HG02938 (cell line): ENCODE results near the gene SAMD10.
"Not testable (repeated sequence)": the region's sequence is repeated elsewhere in the genome, so short reads cannot be mapped to it uniquely, and the experiment has no call there.

Experiments
- ATAC-seq: cut with Tn5 transposase; IDR thresholded peaks from one replicate; pipeline ENCODE4 v1.9.1; 2021; ENCODE audit warnings: mild to moderate bottlenecking, moderate library complexity; ENCODE audit not compliant: unreplicated experiment

SAMD10 gene

GRCh38 chr20:63942969-63943807, 36.3 kb downstream of the SAMD10 start:
- ATAC-seq = no peak

DNA sequence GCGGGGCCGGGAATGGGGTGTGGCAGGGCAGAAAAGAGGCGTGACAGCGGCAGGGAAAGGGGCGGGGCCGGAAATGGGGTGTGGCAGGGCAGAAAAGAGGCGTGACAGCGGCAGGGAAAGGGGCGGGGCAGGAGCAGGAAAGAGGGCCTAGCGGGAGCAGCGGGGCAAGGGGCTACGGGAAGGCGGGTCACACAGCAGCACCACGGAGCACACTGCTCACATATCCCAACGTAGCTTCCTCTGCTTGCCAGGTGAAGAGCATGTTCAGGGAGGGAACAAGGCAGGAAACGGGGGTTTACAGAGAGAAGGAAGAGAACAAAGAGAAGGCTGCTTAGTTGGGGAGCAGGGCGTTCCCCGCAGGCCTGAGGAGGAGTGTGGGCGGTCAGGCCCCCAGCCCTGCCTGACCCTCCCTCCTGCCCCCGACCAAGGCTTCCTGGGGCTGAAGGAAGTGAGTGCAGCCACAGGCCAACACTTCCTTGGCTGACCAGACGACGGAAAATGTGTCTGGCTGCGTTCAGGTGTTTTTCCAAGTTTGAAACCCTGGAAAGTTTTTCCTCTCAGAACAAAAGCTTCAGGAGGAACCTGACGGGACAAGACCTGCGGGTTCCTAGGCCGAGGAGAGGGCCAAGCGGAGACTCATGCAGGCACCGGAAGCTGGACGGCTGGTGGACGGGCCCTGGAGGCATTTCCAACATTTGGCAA, 37.0 kb downstream of the SAMD10 start:
- no peak for ATAC-seq

GRCh38 chr20:63941282-63942081, 38.0 kb downstream of the SAMD10 start:
- no peak for ATAC-seq

DNA sequence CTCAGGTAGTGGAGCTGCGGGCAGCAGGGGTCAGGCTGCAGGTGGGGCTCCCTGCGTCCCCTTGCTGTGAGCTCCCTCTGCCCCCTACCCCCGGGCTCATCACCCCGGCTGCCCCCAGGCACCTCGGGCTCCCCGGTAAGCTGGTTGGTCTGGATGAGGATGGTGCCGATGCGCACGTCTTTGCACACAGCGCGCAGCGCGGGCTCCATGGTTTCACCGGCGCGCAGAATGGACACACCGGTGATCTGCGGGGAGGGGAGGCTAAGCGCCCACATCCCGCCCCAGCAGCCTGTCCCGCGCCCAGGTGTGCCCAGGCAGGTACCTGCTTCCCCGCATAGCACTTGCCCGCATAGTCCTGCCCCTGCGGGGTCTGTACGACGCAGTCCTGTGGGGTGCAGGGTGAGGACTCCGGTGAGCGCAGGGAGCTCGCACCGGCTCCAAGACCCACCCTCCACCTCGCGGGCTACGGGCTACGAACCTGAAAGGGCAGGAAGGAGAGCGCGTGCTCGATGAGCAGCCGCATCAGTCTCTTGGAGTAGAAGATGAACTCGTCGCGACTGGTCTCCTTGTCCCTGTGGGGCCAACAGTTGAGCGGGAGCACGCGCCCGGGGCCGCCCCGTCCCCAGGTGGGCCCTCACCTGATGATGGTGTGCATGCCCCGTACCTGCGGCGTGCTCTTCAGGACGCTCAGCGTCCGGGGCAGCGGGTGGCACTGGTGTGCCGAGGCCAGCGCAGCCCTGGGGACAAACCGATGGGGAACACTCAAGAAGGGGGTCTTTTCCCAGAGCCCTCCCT, 38.8 kb downstream of the SAMD10 start:
- ATAC-seq = no peak

DNA sequence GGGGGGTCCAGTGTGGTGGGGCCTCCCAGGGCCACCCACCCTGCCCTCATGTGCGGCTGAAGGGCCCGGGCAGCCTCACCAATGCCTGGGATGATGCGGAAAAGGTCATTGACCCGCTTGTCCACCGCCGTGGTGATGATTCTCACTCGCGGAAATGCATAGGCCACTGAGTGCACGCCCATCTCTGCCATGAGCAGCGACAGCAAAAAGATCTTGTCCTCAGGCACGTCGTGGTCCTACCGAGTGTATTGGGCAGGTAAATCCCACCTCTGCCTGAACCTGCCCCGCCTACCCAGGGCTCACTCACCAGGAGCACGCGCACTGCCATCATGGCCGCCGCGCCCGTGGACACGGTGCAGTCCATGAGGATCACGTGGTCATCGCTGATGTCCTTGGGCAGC, 39.4 kb downstream of the SAMD10 start:
- no peak for ATAC-seq

GRCh38 chr20:63939061-63939935, 40.1 kb downstream of the SAMD10 start:
- no peak for ATAC-seq

- no peak for ATAC-seq
Measured at GRCh38 chr20:63937596-63937995, 41.8 kb downstream of the SAMD10 start.

DNA sequence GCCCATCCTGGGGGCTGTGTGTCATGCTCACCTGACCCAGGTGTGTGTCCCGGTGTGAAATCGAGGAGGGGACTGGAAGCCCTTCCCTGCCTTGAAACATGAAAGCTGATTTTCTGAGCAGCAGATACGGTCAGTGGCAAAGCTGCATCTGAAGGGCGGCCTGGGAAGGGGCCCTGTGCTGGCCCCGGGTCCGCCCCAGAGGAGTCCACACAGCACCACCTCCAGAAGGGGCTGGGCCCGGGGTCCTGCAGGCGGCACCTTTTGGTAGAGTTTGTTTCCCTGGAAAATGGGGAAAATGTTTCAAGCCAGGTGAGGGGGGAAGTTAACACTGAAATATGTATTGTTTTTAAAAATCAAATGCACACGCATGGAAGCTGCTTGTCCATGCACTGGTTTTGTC, 44.0 kb downstream of the SAMD10 start:
- ATAC-seq = no peak

DNA sequence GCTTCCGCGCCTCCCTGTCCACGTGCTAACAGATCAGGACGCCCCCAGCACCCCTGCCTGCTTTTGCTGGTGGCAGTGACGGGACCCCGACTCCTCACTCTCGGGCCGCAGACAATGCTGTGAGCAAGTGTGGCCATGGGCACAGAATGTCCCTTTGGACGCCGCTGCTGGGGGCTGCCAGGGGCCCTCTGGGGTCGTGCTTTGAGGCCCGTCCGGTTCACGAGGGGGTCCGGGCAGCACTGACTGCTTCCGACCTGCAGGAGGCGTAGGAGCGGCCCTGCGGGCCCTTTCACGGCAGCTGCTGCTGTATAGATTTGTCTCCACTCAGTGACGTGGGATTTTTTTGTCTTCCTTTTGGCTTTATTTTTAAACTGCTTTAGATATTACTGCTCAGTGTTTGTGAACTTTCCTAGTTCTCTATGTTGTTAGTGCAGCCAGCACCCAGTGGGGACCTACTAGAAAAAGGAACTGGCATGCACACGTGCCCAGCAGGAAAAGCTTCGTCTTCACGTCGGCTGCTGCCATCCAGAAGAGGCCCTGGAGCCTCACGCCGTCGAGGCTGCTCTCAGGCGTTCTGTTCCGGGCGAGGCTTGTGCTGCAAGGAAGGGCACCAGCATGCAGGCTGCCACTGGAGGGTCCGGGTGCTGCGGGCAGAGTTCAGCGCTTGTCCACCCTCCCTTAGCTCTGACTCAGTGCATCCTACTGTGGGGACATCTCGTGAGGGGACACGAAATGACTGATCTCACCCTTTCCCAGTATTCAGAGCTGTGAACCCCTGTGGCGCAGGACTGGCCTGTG, 45.0 kb downstream of the SAMD10 start:
- no peak for ATAC-seq

GRCh38 chr20:63933646-63934045, 45.8 kb downstream of the SAMD10 start:
- ATAC-seq = no peak

DNA sequence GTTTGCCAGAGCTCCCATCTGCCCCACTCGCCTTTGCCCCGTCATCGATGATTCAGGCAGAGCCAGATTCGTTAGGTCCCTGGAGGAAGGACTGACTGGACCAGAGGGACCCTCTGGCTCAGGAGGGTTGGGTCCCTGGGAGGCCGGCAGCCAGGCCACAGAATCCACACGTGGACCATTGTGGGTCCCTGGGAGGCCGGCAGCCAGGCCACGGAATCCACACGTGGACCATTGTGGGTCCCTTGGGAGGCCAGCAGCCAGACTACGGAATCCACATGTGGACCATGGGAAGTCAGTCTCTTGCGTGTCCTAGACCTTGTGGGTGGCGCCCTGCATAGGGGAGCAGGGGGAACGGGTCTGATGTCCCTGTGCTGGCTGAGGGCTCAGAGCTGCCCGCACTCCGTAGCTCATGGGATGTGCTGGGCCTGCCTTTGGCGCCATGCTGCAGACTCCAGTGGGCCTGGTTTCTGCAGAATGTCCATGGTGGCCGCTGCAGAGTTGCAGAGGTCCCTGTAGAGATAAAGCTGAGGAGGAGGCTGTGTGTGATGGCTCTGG, 46.8 kb downstream of the SAMD10 start:
- no peak for ATAC-seq

DNA sequence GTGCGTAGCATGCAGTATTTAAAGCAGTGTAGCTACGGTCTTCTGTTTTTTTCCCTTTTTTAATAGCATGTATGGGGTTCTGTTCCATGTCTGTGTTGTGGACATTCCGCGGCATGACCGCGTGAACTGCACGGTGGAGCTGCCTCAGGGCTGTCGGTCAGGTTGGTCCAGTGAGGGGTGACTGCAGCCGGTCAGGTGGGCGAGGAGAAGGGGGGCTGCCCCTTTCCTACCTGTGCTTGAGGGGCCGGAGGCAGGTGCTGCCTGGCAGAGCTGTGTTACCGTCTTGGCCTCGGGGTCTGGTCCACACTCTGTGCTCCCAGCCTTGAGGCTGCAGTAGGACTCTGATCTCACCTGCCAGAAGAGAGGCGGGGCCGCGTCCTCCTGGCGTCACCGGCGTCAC, 47.7 kb downstream of the SAMD10 start:
- no peak for ATAC-seq

DNA sequence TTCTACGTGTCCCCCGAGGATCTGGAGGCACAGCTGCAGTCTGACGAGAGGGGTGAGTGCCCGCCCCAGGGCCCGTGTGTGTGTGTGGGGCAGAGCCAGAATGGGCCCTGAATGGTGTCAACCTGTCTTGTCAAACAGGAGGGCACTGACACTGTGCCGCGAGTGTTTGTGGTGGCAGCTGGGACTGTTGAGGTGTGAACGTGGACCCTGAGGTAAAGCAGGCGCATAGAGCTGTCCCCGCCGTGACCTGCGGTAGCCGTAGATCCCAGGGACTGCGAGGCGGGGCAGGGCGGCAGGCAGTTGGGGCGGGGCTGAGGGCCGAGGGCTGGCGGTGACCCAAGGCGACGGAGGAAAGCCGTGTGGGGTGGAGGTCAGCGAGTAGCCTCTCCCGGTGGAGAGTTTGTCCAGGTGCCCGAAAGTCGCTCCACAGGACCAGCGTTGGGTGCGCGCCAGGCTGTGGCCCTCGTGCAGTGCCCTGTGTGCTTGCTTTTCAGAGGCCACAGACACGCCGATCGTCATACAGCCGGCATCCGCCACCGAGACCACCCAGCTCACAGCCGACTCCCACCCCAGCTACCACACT, 48.4 kb downstream of the SAMD10 start:
- no peak for ATAC-seq

GRCh38 chr20:63929473-63929883, 50.0 kb downstream of the SAMD10 start:
- not testable (repeated sequence) for ATAC-seq

DNA sequence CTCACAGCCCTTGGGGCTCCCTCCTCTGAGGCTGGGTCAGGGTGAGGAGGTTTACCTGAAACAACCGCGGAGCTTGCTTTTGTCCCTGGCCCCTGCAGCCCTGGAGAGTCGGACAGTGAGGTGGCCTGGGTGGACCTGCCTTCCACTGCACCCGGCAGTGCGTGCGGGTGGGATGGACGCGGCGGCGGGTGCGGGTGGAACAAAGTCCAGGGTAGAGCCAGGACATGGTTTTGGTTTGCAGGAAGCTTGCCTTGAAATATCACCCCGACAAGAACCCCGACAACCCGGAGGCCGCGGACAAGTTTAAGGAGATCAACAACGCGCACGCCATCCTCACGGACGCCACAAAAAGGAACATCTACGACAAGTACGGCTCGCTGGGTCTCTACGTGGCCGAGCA, 50.4 kb downstream of the SAMD10 start:
- ATAC-seq = no peak

GRCh38 chr20:63926298-63926697, 53.1 kb downstream of the SAMD10 start:
- ATAC-seq = no peak

- no peak for ATAC-seq
Measured at GRCh38 chr20:63924241-63924640, 55.2 kb downstream of the SAMD10 start.
